Measurements from ENCODE around the gene TVP23C. TPM values are rescaled to one million over a fixed set of nuclear protein-coding genes. Genes with fewer than 3 reads are reported as not detected.

The TVP23C gene
- total RNA-seq, 1 experiment from 2014 or later = 16.9 TPM

DNA sequence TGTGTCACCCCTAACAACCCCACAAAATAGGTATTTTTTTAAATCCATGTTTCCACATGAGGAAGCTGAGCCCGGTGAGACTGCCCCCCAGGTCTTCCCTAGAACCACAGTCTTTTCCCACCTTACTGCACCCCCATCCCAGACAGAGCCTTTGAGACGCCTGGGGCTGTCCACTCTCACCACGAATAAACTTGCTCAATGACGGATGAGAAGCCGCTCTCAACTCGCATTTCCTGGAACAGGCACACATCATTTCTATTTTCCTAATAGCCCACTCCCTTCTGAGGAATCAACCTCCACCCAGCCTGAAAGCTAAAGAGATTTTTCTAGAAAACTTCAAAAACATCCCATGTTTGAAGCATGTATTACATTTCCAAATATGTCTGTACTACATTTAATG is 81.8 kb downstream of the TVP23C start:
- H3K4me1 ChIP-seq (ENCODE audit: insufficient read depth, low read length) = peaks cover 12% of the 10 kb centered on the region
- no peak overlapping the region for H3K18ac ChIP-seq (ENCODE audit: insufficient read length, low read depth, low read length)
- H4K20me1 ChIP-seq (ENCODE audit: control insufficient read depth, insufficient read depth, insufficient read length) = no peaks in the 10 kb centered on the region
- H3K4me3 Mint-ChIP-seq = no peak overlapping the region
- no peak overlapping the region for H3T11ph ChIP-seq (ENCODE audit: low read length)
- H2BK15ac ChIP-seq (ENCODE audit: low read depth, low read length) = no peak overlapping the region
- no peak overlapping the region for H3K27ac ChIP-seq (ENCODE audit: insufficient read length, low read depth, low read length)
- no peak overlapping the region for H2BK12ac ChIP-seq (ENCODE audit: insufficient read length, low read depth, low read length)
- no peaks in the 10 kb centered on the region for H3K9me3 ChIP-seq (ENCODE audit: control insufficient read depth, low read depth, low read length)
- H3K27me3 ChIP-seq (ENCODE audit: insufficient read depth, low read length) = no peaks in the 10 kb centered on the region
- H3K56ac ChIP-seq (ENCODE audit: insufficient read length, low read depth, low read length) = no peak overlapping the region
- H2BK20ac ChIP-seq (ENCODE audit: low read depth, low read length, poor library complexity, severe bottlenecking) = no peak overlapping the region
- H3K23me2 ChIP-seq (ENCODE audit: insufficient read length, low read depth, low read length, poor library complexity, severe bottlenecking) = no peaks in the 10 kb centered on the region
- no peak overlapping the region for H3K23ac ChIP-seq (ENCODE audit: insufficient read length, low read depth, low read length)
- no peaks in the 10 kb centered on the region for H3K79me2 ChIP-seq (ENCODE audit: insufficient read depth, low read length)
- H2BK5ac ChIP-seq (ENCODE audit: insufficient read length, low read length) = no peak overlapping the region
- no peak overlapping the region for H3K4me2 ChIP-seq (ENCODE audit: insufficient read depth, insufficient read length, low read length)
- H3K27me3 Mint-ChIP-seq (ENCODE audit: low read depth) = no peaks in the 10 kb centered on the region
- H3K36me3 Mint-ChIP-seq (ENCODE audit: insufficient read depth in 1 of 3, low read depth in 3 of 3) = peaks cover 9 to 18% (median 9%) of the 10 kb centered on the region in 3 experiments; a peak in 6 of 7 replicates
- H3K27ac Mint-ChIP-seq = peak overlapping the region in 2 of 3 experiments; percentile 3 to 89; a peak in 2 of 7 replicates
- no peak overlapping the region; the same call in 1 of the 2 replicates for H3K14ac ChIP-seq (ENCODE audit: insufficient read depth, low read length)
- no peak overlapping the region for H4K8ac ChIP-seq (replicated peaks; ENCODE audit: insufficient read length, low read depth, low read length)
- no CpG with 5 or more reads among the region's 6 CpGs for WGBS (ENCODE audit: extremely low coverage, insufficient read length, low lambda C conversion rate)
- no peak overlapping the region for H4K5ac ChIP-seq (ENCODE audit: insufficient read length, low read depth, low read length)
- no peak overlapping the region for H4K91ac ChIP-seq (ENCODE audit: insufficient read length, low read depth, low read length)
- peaks cover 2% of the 10 kb centered on the region for H3K79me1 ChIP-seq (ENCODE audit: insufficient read depth, low read depth, low read length, poor library complexity, severe bottlenecking)
- DNase-seq = no peak
- H2AK5ac ChIP-seq (ENCODE audit: insufficient read length, low read length) = no peak overlapping the region
- H2BK120ac ChIP-seq (ENCODE audit: low read depth, low read length, poor library complexity, severe bottlenecking) = no peak overlapping the region
- no peaks in the 10 kb centered on the region for H3K9me3 Mint-ChIP-seq
- H3K9ac ChIP-seq (ENCODE audit: extremely low read depth, insufficient read length, low read length) = no peak overlapping the region
- H3K4me1 Mint-ChIP-seq = peaks cover 15 to 16% of the 10 kb centered on the region in 2 experiments
- H3K4ac ChIP-seq (ENCODE audit: low read depth, low read length) = no peak overlapping the region
- TF ChIP-seq, protein P1, sequence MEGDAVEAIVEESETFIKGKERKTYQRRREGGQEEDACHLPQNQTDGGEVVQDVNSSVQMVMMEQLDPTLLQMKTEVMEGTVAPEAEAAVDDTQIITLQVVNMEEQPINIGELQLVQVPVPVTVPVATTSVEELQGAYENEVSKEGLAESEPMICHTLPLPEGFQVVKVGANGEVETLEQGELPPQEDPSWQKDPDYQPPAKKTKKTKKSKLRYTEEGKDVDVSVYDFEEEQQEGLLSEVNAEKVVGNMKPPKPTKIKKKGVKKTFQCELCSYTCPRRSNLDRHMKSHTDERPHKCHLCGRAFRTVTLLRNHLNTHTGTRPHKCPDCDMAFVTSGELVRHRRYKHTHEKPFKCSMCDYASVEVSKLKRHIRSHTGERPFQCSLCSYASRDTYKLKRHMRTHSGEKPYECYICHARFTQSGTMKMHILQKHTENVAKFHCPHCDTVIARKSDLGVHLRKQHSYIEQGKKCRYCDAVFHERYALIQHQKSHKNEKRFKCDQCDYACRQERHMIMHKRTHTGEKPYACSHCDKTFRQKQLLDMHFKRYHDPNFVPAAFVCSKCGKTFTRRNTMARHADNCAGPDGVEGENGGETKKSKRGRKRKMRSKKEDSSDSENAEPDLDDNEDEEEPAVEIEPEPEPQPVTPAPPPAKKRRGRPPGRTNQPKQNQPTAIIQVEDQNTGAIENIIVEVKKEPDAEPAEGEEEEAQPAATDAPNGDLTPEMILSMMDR (conservative IDR thresholded peaks at IDR 0.05) = no peak
- no peak overlapping the region for H2AFZ ChIP-seq (ENCODE audit: low read length)

Data from H9 (cell line).